AG10803 (cell line): Measurements from ENCODE around the gene MYBPH.

Source experiments
- DNase-seq: peaks from one replicate; pipeline ENCODE4 v3.0.0; 2010; ENCODE audit warnings: low read depth
- H3K4me3 ChIP-seq: 2 replicates; pipeline ENCODE4 v1.5.1; 2011; ENCODE audit warnings: mild to moderate bottlenecking, low read length, control low read depth
- CTCF ChIP-seq: conservative IDR thresholded peaks from 2 replicates; pipeline ENCODE4 v1.5.1; 2011; ENCODE audit warnings: mild to moderate bottlenecking, low read length, control low read depth, inconsistent platforms

The MYBPH gene

GRCh38 chr1:203210350-203210749 is 34.7 kb upstream of the MYBPH start:
- H3K4me3 ChIP-seq: no peak overlapping the region
- TF ChIP-seq CTCF: no peak
- no peak for DNase-seq

- TF ChIP-seq CTCF: no peak
- no peak for DNase-seq
- no peak overlapping the region for H3K4me3 ChIP-seq
These were observed 32.6 kb upstream of the MYBPH start for GRCh38 chr1:203208181-203208580.

- no peak overlapping the region for H3K4me3 ChIP-seq
- TF ChIP-seq CTCF: no peak
- DNase-seq: no peak
These were observed 32.1 kb upstream of the MYBPH start for GRCh38 chr1:203207751-203208150.

- no peak overlapping the region for H3K4me3 ChIP-seq
- DNase-seq: no peak
- TF ChIP-seq CTCF: no peak
These were observed 30.6 kb upstream of the MYBPH start for GRCh38 chr1:203206129-203206687.

GRCh38 chr1:203204756-203205155 is 29.1 kb upstream of the MYBPH start:
- no peak for TF ChIP-seq CTCF
- no peak for DNase-seq
- H3K4me3 ChIP-seq: no peak overlapping the region

GRCh38 chr1:203202431-203203245 is 27.0 kb upstream of the MYBPH start:
- no peak overlapping the region for H3K4me3 ChIP-seq
- peak; percentile 89 for DNase-seq
- no peak for TF ChIP-seq CTCF

- DNase-seq: no peak
- no peak for TF ChIP-seq CTCF
- H3K4me3 ChIP-seq: no peak overlapping the region
These were observed 26.0 kb upstream of the MYBPH start for GRCh38 chr1:203201516-203202205.
